Left cardiac atrium (tissue), 2 donors: ENCODE data around the gene DHFR. TPM values are rescaled to one million over a fixed set of nuclear protein-coding genes. Genes with fewer than 3 reads are reported as not detected.

ENCODE experiments used
- total RNA-seq, 2 donors: library from RNA; stranded (reverse); fragmentation: NEBNext Ultra II Directional; extraction: Animal tissue kit (Norgen Biotek cat#: 25700); gene quantifications; one replicate each; pipeline ENCODE4 v1.2.1, GENCODE V29; 2021
- donor health status: DM: no; HTN: yes; CAD: no; lungs with severe emphysema.
- donor health status: DM: yes; HTN: yes; CAD: no.

Gene DHFR
- total RNA-seq, 2 donors from 2014 or later, result 4.5 to 11.5 TPM

Other genes with a start within 250 kb of the DHFR start
- gene ZFYVE16, start 246.9 kb downstream of the DHFR start, total RNA-seq, result 10 to 100 TPM; 37.7 to 45.5 TPM
- 1 to 10 TPM; 2.5 to 2.9 TPM for gene FAM151B, start 166.9 kb downstream of the DHFR start, total RNA-seq
- under 1 TPM in 1 of 2 donors, not detected in 1; 0.06 TPM for gene ANKRD34B, start 84.7 kb downstream of the DHFR start, total RNA-seq
- gene MSH3, start 331 bp downstream of the DHFR start, total RNA-seq, result 10 to 100 TPM; 10.9 to 11.5 TPM